Natural killer cell (primary cell): ENCODE data around the gene HLA-DRB5. TPM values are rescaled to one million over a fixed set of nuclear protein-coding genes. Genes with fewer than 3 reads are reported as not detected.

Source experiments
- ATAC-seq, 3 donors: fragments of 150-1000 bp in 2 of 3; fragments of 200-7000 bp in 1 of 3; cut with Tn5 transposase; 1 replicate in 1 of 3; 2 replicates in 2 of 3; pipeline ENCODE4 v1.10.0; 2021; ENCODE audit warnings: mild to moderate bottlenecking in 2 of 3, moderate library complexity in 2 of 3
- DNase-seq, 2 donors: peaks; one replicate each; pipeline versions ENCODE4 v3.0.0 to v3.0.0-alpha.2; 2013 to 2021; ENCODE audit warnings: mixed read lengths in 1 of 2
- H3K27ac ChIP-seq: one replicate; pipeline ENCODE4 v1.5.1; 2013; ENCODE audit warnings: mild to moderate bottlenecking, low read length
- H3K27me3 ChIP-seq: one replicate; pipeline ENCODE4 v1.6.1; 2013; ENCODE audit warnings: low read length; ENCODE audit not compliant: control insufficient read depth, insufficient read depth
- H3K36me3 ChIP-seq: one replicate; pipeline ENCODE4 v1.6.1; 2013; ENCODE audit warnings: low read length; ENCODE audit not compliant: control insufficient read depth, insufficient read depth
- H3K4me1 ChIP-seq: one replicate; pipeline ENCODE4 v1.6.1; 2013; ENCODE audit warnings: low read length; ENCODE audit not compliant: control insufficient read depth, insufficient read depth
- H3K4me3 ChIP-seq: one replicate; pipeline ENCODE4 v1.5.1; 2013; ENCODE audit warnings: low read length
- H3K9me3 ChIP-seq: one replicate; pipeline ENCODE4 v1.6.1; 2013; ENCODE audit warnings: low read length; ENCODE audit not compliant: control insufficient read depth, insufficient read depth
- H3K27ac Mint-ChIP-seq, 2 donors: one replicate each; pipeline ENCODE4 v1.8.0; 2022; ENCODE audit warnings: mild to moderate bottlenecking in 2 of 2, mixed read lengths in 2 of 2, moderate library complexity in 1 of 2
- H3K27me3 Mint-ChIP-seq, 2 donors: one replicate each; pipeline ENCODE4 v1.8.0; 2022; ENCODE audit warnings: low read depth in 2 of 2, mixed read lengths in 2 of 2
- H3K36me3 Mint-ChIP-seq: one replicate; pipeline ENCODE4 v1.8.0; 2022; ENCODE audit warnings: mixed read lengths
- H3K4me1 Mint-ChIP-seq, 2 donors: one replicate each; pipeline ENCODE4 v1.8.0; 2022; ENCODE audit warnings: mixed read lengths in 2 of 2
- H3K4me3 Mint-ChIP-seq: one replicate; pipeline ENCODE4 v1.8.0; 2022; ENCODE audit warnings: mild to moderate bottlenecking, moderate library complexity, mixed read lengths
- H3K9me3 Mint-ChIP-seq, 2 donors: one replicate each; pipeline ENCODE4 v1.8.0; 2022; ENCODE audit warnings: mixed read lengths in 2 of 2
- CTCF ChIP-seq: fragments of 200-600 bp; IDR thresholded peaks from one replicate; pipeline ENCODE4 v1.8.0; 2022; ENCODE audit warnings: antibody characterized with exemption
- WGBS: methylation state at CpG from one replicate; pipeline ENCODE4 v1.1.7; 2013; ENCODE audit warnings: missing lambda C conversion rate; ENCODE audit not compliant: insufficient coverage; 5-methylcytosine and 5-hydroxymethylcytosine counted together
- intact Hi-C: fragments of 100-400 bp; cut with micrococcal nuclease; formaldehyde crosslinking; loops from one replicate; pipeline ENCODE4 v1.14.2; 2022
- total RNA-seq, 4 donors: library from RNA; stranded (reverse); fragments of 120-200 nt in 1 of 4; gene quantifications; one replicate each; pipeline versions ENCODE4 v1.2.3 to v1.2.4, GENCODE V29; 2013 to 2022

The HLA-DRB5 gene
- total RNA-seq, 3 donors from 2014 or later (not counting 1 experiment from before 2014, with no cell fraction given) = 17.9 to 48.5 (median 25.6) TPM

DNA sequence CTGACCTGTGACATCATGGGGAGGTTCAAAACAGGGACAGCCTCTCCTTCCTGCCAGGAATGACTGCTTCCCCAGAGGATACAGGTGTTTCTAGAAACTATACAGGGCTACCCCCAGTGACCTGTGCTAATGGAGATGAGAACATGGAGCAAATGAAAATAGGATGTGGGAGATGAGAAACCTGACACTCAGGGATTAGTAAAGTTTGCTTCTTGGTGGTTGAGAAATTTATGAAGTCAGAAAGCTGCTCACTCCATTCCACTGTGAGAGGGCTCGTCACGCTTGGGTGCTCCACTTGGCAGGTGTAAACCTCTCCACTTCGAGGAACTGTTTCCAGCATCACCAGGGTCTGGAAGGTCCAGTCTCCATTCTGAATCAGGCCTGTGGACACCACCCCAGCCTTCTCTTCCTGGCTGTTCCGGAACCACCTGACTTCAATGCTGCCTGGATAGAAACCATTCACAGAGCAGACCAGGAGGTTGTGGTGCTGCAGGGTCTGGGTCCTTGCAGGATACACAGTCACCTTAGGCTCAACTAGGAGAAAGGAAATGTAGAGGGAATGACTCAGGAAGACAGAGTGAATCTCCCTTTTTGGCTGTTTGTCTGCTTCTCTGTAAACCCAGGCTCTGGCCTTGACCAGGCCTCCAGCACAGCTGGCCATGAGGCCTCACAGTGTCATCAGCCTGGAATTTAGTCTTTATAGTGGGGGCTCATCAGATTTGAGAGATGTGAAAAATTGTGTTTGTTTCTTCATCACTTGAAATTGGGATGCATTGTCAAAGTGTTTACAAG lies 10.8 kb downstream of the HLA-DRB5 start:
- Mint-ChIP-seq H3K36me3 (no peaks in the 10 kb centered on the region), H3K27ac (no peak overlapping the region), H3K4me3 (no peak overlapping the region), H3K27me3 (peaks cover 2 to 9% of the 10 kb centered on the region in 2 donors), H3K4me1 (peaks cover 0 to 7% of the 10 kb centered on the region in 2 donors), H3K9me3 (no peaks in the 10 kb centered on the region)
- no peak overlapping the region for H3K27ac ChIP-seq
- ATAC-seq (no peak), DNase-seq (no peak)
- 89% methylated on average over 3 of the region's 4 CpGs for WGBS
- no peak overlapping the region for H3K4me3 ChIP-seq
- no peaks in the 10 kb centered on the region for H3K9me3 ChIP-seq
- no peak for TF ChIP-seq CTCF
- intact Hi-C loops = no loop called here
- no peaks in the 10 kb centered on the region for H3K4me1 ChIP-seq
- no peaks in the 10 kb centered on the region for H3K36me3 ChIP-seq
- no peaks in the 10 kb centered on the region for H3K27me3 ChIP-seq

DNA sequence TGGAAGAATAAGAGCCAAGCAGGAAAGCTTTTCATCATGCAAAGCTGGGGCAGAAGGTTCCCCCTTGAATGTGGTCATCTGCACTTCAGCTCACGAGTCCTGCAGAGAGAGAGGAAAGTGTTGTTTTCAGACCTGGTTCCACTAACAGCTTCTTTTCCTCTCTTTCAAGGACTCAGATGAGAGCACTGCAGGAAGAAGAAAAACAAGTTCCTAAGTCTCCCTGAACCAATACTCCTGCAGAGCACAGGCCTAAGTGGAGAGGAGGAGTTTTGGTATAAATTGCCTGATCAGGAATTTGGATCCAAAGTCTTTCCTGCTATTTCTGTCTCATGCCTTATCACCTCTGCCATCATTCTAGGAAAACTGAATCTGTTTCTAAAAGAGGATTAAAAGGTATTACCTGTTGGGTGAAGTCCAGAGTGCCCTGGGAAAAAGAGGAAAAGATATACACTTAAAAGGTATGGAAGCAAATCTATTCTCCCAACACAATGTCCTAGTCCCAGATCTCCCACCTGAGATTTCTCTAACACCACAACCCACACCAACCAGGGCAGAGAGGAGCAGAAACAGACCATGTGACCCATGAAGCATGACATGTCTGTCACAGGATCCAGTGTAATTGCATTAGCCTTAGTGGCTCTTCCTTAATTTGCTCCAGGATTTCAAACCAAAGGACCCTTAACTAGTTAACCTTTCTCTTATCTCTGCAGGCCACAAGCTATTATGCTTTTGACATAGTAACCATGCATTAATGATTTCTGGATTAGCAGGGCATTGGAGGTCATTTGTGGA lies 12.2 kb downstream of the HLA-DRB5 start:
- Mint-ChIP-seq H3K9me3 (no peaks in the 10 kb centered on the region), H3K27me3 (peaks cover 0 to 9% of the 10 kb centered on the region in 2 donors), H3K4me3 (no peak overlapping the region), H3K27ac (no peak overlapping the region), H3K4me1 (peaks cover 0 to 4% of the 10 kb centered on the region in 2 donors), H3K36me3 (no peaks in the 10 kb centered on the region)
- ATAC-seq (no peak), DNase-seq (no peak)
- intact Hi-C loops = no loop called here
- Histone ChIP-seq H3K4me1 (no peaks in the 10 kb centered on the region), H3K27me3 (no peaks in the 10 kb centered on the region), H3K9me3 (no peaks in the 10 kb centered on the region), H3K27ac (no peak overlapping the region), H3K36me3 (no peaks in the 10 kb centered on the region), H3K4me3 (no peak overlapping the region)
- no peak for TF ChIP-seq CTCF
- WGBS = no CpG with 5 or more reads among the region's 1 CpG

DNA sequence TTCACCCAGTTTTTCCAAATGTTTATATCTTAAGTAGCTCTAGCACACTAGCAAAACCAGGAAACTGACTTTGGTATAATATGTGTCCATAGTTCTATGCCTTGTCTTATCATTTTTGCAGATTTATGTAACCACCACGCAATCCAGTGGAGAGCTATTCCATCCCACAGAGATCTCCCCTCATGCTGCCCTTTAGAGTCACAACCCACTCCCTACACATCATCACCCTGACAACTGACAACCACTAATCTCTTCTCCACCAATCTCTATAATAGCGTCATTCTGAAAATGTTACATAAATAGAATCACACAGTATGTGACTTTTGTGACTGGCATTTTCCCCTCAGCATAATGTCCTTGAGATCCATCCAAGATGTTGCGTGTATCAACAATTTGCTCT lies 29.1 kb downstream of the HLA-DRB5 start:
- Mint-ChIP-seq H3K9me3 (no peaks in the 10 kb centered on the region), H3K27me3 (peaks cover 3 to 9% of the 10 kb centered on the region in 2 donors), H3K36me3 (no peaks in the 10 kb centered on the region), H3K27ac (no peak overlapping the region), H3K4me1 (no peaks in the 10 kb centered on the region), H3K4me3 (no peak overlapping the region)
- H3K9me3 ChIP-seq = no peaks in the 10 kb centered on the region
- H3K36me3 ChIP-seq = no peaks in the 10 kb centered on the region
- H3K27me3 ChIP-seq = no peaks in the 10 kb centered on the region
- no peaks in the 10 kb centered on the region for H3K4me1 ChIP-seq
- no peak overlapping the region for H3K27ac ChIP-seq
- DNase-seq (no peak), ATAC-seq (no peak)
- H3K4me3 ChIP-seq = no peak overlapping the region
- TF ChIP-seq CTCF = no peak
- WGBS = 95% methylated on average over 2 of the region's 3 CpGs
- intact Hi-C loops = no loop called here
